ENCODE data around the gene PPFIBP1.
"Not testable (repeated sequence)": the region's sequence is repeated elsewhere in the genome, so short reads cannot be mapped to it uniquely, and the experiment has no call there.

Gene PPFIBP1

GRCh38 chr12:27636569-27636968 is 112.6 kb downstream of the PPFIBP1 start:
- not testable (repeated sequence) for ATAC-seq (replicated peaks); H3K4me3 Mint-ChIP-seq; H3K9me3 Mint-ChIP-seq; H3K27ac Mint-ChIP-seq; H3K4me1 Mint-ChIP-seq; H3K27me3 Mint-ChIP-seq; DNase-seq
- H3K36me3 Mint-ChIP-seq = peaks cover 3 to 13% of the 10 kb centered on the region in 2 donors

GRCh38 chr12:27637524-27637923 is 113.5 kb downstream of the PPFIBP1 start:
- Mint-ChIP-seq H3K36me3 (peaks cover 3 to 16% of the 10 kb centered on the region in 2 donors), H3K4me1 (peaks cover 0 to 2% of the 10 kb centered on the region in 2 donors), H3K27ac (no peak overlapping the region), H3K27me3 (no peaks in the 10 kb centered on the region), H3K9me3 (no peaks in the 10 kb centered on the region), H3K4me3 (no peak overlapping the region)
- ATAC-seq (replicated peaks) (no peak), DNase-seq (no peak)

- no peaks in the 10 kb centered on the region for H3K27me3 Mint-ChIP-seq
- no peaks in the 10 kb centered on the region for H3K9me3 Mint-ChIP-seq
- peaks cover 0 to 2% of the 10 kb centered on the region in 2 donors for H3K4me1 Mint-ChIP-seq
- no peak overlapping the region for H3K4me3 Mint-ChIP-seq
- ATAC-seq (replicated peaks) (no peak), DNase-seq (no peak)
- peaks cover 3 to 16% of the 10 kb centered on the region in 2 donors for H3K36me3 Mint-ChIP-seq
- H3K27ac Mint-ChIP-seq = no peak overlapping the region
Observed at GRCh38 chr12:27639265-27639664, 115.3 kb downstream of the PPFIBP1 start.

GRCh38 chr12:27640566-27641200 is 116.7 kb downstream of the PPFIBP1 start:
- H3K4me1 Mint-ChIP-seq; DNase-seq; H3K4me3 Mint-ChIP-seq; H3K27me3 Mint-ChIP-seq; H3K27ac Mint-ChIP-seq; ATAC-seq (replicated peaks); H3K9me3 Mint-ChIP-seq: not testable (repeated sequence)
- peaks cover 3 to 14% of the 10 kb centered on the region in 2 donors for H3K36me3 Mint-ChIP-seq

- not testable (repeated sequence) for H3K4me1 Mint-ChIP-seq; H3K4me3 Mint-ChIP-seq; DNase-seq; ATAC-seq (replicated peaks); H3K9me3 Mint-ChIP-seq; H3K27me3 Mint-ChIP-seq; H3K27ac Mint-ChIP-seq
- H3K36me3 Mint-ChIP-seq = peaks cover 5 to 12% of the 10 kb centered on the region in 2 donors
Observed at GRCh38 chr12:27642361-27642760, 118.4 kb downstream of the PPFIBP1 start.

- not testable (repeated sequence) for H3K4me1 Mint-ChIP-seq; H3K9me3 Mint-ChIP-seq; H3K27me3 Mint-ChIP-seq; H3K27ac Mint-ChIP-seq; ATAC-seq (replicated peaks); DNase-seq; H3K4me3 Mint-ChIP-seq
- H3K36me3 Mint-ChIP-seq = peaks cover 5 to 16% of the 10 kb centered on the region in 2 donors
Observed at GRCh38 chr12:27642892-27643291, 118.9 kb downstream of the PPFIBP1 start.

GRCh38 chr12:27644158-27644845 is 120.3 kb downstream of the PPFIBP1 start:
- H3K9me3 Mint-ChIP-seq = no peaks in the 10 kb centered on the region
- H3K27me3 Mint-ChIP-seq = no peaks in the 10 kb centered on the region
- no peak for DNase-seq
- no peak overlapping the region for H3K27ac Mint-ChIP-seq
- H3K4me1 Mint-ChIP-seq = peaks cover 0 to 2% of the 10 kb centered on the region in 2 donors
- ATAC-seq (replicated peaks) = no peak
- peaks cover 5 to 17% of the 10 kb centered on the region in 2 donors for H3K36me3 Mint-ChIP-seq
- no peak overlapping the region for H3K4me3 Mint-ChIP-seq

- ATAC-seq (replicated peaks) (no peak), DNase-seq (no peak)
- Mint-ChIP-seq H3K27me3 (no peaks in the 10 kb centered on the region), H3K27ac (no peak overlapping the region), H3K4me3 (no peak overlapping the region), H3K36me3 (peaks cover 7 to 17% of the 10 kb centered on the region in 2 donors), H3K9me3 (no peaks in the 10 kb centered on the region), H3K4me1 (peaks cover 0 to 2% of the 10 kb centered on the region in 2 donors)
Observed at GRCh38 chr12:27645671-27646070, 121.7 kb downstream of the PPFIBP1 start.

- peaks cover 0 to 2% of the 10 kb centered on the region in 2 donors for H3K4me1 Mint-ChIP-seq
- no peak for ATAC-seq (replicated peaks)
- DNase-seq = no peak
- H3K27ac Mint-ChIP-seq = no peak overlapping the region
- H3K36me3 Mint-ChIP-seq = peaks cover 8 to 17% of the 10 kb centered on the region in 2 donors
- no peaks in the 10 kb centered on the region for H3K9me3 Mint-ChIP-seq
- no peak overlapping the region for H3K4me3 Mint-ChIP-seq
- H3K27me3 Mint-ChIP-seq = no peaks in the 10 kb centered on the region
Observed at GRCh38 chr12:27646149-27646548, 122.1 kb downstream of the PPFIBP1 start.

GRCh38 chr12:27650011-27650410 is 126.0 kb downstream of the PPFIBP1 start:
- DNase-seq (no peak), ATAC-seq (replicated peaks) (no peak)
- no peak overlapping the region for H3K27ac Mint-ChIP-seq

GRCh38 chr12:27651201-27651600 is 127.2 kb downstream of the PPFIBP1 start:
- Mint-ChIP-seq H3K27ac (no peak overlapping the region), H3K4me3 (no peak overlapping the region), H3K4me1 (peaks cover 2 to 5% of the 10 kb centered on the region in 2 donors), H3K36me3 (peaks cover 11 to 16% of the 10 kb centered on the region in 2 donors), H3K27me3 (no peaks in the 10 kb centered on the region), H3K9me3 (no peaks in the 10 kb centered on the region)
- DNase-seq (no peak), ATAC-seq (replicated peaks) (no peak)

More at GRCh38 chr12:27650011-27650410, 126.0 kb downstream of the PPFIBP1 start:
- no peak overlapping the region for H3K4me3 Mint-ChIP-seq
- peaks cover 2 to 5% of the 10 kb centered on the region in 2 donors for H3K4me1 Mint-ChIP-seq
- H3K36me3 Mint-ChIP-seq = peaks cover 9 to 14% of the 10 kb centered on the region in 2 donors
- H3K27me3 Mint-ChIP-seq = no peaks in the 10 kb centered on the region
- H3K9me3 Mint-ChIP-seq = no peaks in the 10 kb centered on the region

- Mint-ChIP-seq H3K4me3 (no peak overlapping the region), H3K27me3 (no peaks in the 10 kb centered on the region), H3K9me3 (no peaks in the 10 kb centered on the region), H3K36me3 (peaks cover 10 to 18% of the 10 kb centered on the region in 2 donors), H3K4me1 (peaks cover 2 to 5% of the 10 kb centered on the region in 2 donors), H3K27ac (no peak overlapping the region)
- ATAC-seq (replicated peaks) (no peak), DNase-seq (no peak)
Observed at GRCh38 chr12:27652174-27652763, 128.3 kb downstream of the PPFIBP1 start.

GRCh38 chr12:27653661-27654060 is 129.7 kb downstream of the PPFIBP1 start:
- H3K27me3 Mint-ChIP-seq = no peaks in the 10 kb centered on the region
- peaks cover 6 to 9% of the 10 kb centered on the region in 2 donors for H3K36me3 Mint-ChIP-seq
- H3K9me3 Mint-ChIP-seq = no peaks in the 10 kb centered on the region
- ATAC-seq (replicated peaks) = no peak
- H3K4me1 Mint-ChIP-seq = peaks cover 2 to 5% of the 10 kb centered on the region in 2 donors
- no peak overlapping the region for H3K27ac Mint-ChIP-seq
- H3K4me3 Mint-ChIP-seq = no peak overlapping the region
- DNase-seq = no peak

- not testable (repeated sequence) for H3K4me1 Mint-ChIP-seq; H3K27ac Mint-ChIP-seq; H3K27me3 Mint-ChIP-seq; H3K4me3 Mint-ChIP-seq; DNase-seq; H3K9me3 Mint-ChIP-seq; ATAC-seq (replicated peaks)
- H3K36me3 Mint-ChIP-seq = peaks cover 6 to 12% of the 10 kb centered on the region in 2 donors
Observed at GRCh38 chr12:27655476-27655875, 131.5 kb downstream of the PPFIBP1 start.

GRCh38 chr12:27657296-27657695 is 133.3 kb downstream of the PPFIBP1 start:
- no peak overlapping the region for H3K27ac Mint-ChIP-seq
- peaks cover 2% of the 10 kb centered on the region in 2 donors for H3K4me1 Mint-ChIP-seq
- H3K36me3 Mint-ChIP-seq = peaks cover 10 to 19% of the 10 kb centered on the region in 2 donors
- DNase-seq (no peak), ATAC-seq (replicated peaks) (no peak)
- no peak overlapping the region for H3K4me3 Mint-ChIP-seq
- H3K9me3 Mint-ChIP-seq = no peaks in the 10 kb centered on the region
- H3K27me3 Mint-ChIP-seq = no peaks in the 10 kb centered on the region
